ENCODE data around the gene KRT1. TPM values are rescaled to one million over a fixed set of nuclear protein-coding genes. Genes with fewer than 3 reads are reported as not detected.

The KRT1 gene
- total RNA-seq, 1 donor from 2014 or later: 3.5 TPM

GRCh38 chr12:52649066-52649465 is 31.1 kb downstream of the KRT1 start:
- TF ChIP-seq CTCF (IDR thresholded peaks at IDR 0.05): no peak
- Histone ChIP-seq H3K4me3 (no peak overlapping the region), H3K27ac (no peak overlapping the region), H3K9me3 (no peaks in the 10 kb centered on the region), H3K4me1 (no peaks in the 10 kb centered on the region), H3K36me3 (no peaks in the 10 kb centered on the region), H3K27me3 (peaks cover 6% of the 10 kb centered on the region)
- intact Hi-C loops (cut with DNase I): no loop called here
- DNase-seq (no peak), ATAC-seq (no peak)

GRCh38 chr12:52648012-52648550 is 32.1 kb downstream of the KRT1 start:
- intact Hi-C loops (cut with DNase I): no loop called here

GRCh38 chr12:52647601-52648000 is 32.6 kb downstream of the KRT1 start:
- intact Hi-C loops (cut with DNase I): no loop called here
- Histone ChIP-seq H3K36me3 (no peaks in the 10 kb centered on the region), H3K9me3 (no peaks in the 10 kb centered on the region), H3K4me1 (no peaks in the 10 kb centered on the region), H3K27me3 (no peaks in the 10 kb centered on the region), H3K27ac (no peak overlapping the region), H3K4me3 (no peak overlapping the region)
- DNase-seq (no peak), ATAC-seq (no peak)
- TF ChIP-seq CTCF (IDR thresholded peaks at IDR 0.05): no peak

More at GRCh38 chr12:52648012-52648550, 32.1 kb downstream of the KRT1 start:
- no peak for DNase-seq
- no peak for ATAC-seq
- H3K9me3 ChIP-seq: no peaks in the 10 kb centered on the region
- H3K27me3 ChIP-seq: no peaks in the 10 kb centered on the region
- H3K4me3 ChIP-seq: no peak overlapping the region
- no peak overlapping the region for H3K27ac ChIP-seq
- H3K4me1 ChIP-seq: no peaks in the 10 kb centered on the region
- TF ChIP-seq CTCF (IDR thresholded peaks at IDR 0.05): no peak
- H3K36me3 ChIP-seq: no peaks in the 10 kb centered on the region

- intact Hi-C loops (cut with DNase I): no loop called here
- ATAC-seq (no peak), DNase-seq (no peak)
- no peak overlapping the region for H3K4me3 ChIP-seq
- H3K27me3 ChIP-seq: no peaks in the 10 kb centered on the region
- no peaks in the 10 kb centered on the region for H3K36me3 ChIP-seq
- H3K4me1 ChIP-seq: no peaks in the 10 kb centered on the region
- TF ChIP-seq CTCF (IDR thresholded peaks at IDR 0.05): no peak
- no peak overlapping the region for H3K27ac ChIP-seq
- H3K9me3 ChIP-seq: no peaks in the 10 kb centered on the region
Measured at GRCh38 chr12:52646613-52647012, 33.6 kb downstream of the KRT1 start.

- intact Hi-C loops (cut with DNase I): no loop called here
- Histone ChIP-seq H3K27me3 (no peaks in the 10 kb centered on the region), H3K9me3 (no peaks in the 10 kb centered on the region), H3K27ac (no peak overlapping the region), H3K4me1 (no peaks in the 10 kb centered on the region), H3K36me3 (no peaks in the 10 kb centered on the region), H3K4me3 (no peak overlapping the region)
- DNase-seq (no peak), ATAC-seq (peak; percentile 55)
- TF ChIP-seq CTCF (IDR thresholded peaks at IDR 0.05): no peak
Measured at GRCh38 chr12:52645982-52646381, 34.2 kb downstream of the KRT1 start.
